Epidermal melanocyte (primary cell): Measurements from ENCODE around the gene WASHC4.
"Not testable (repeated sequence)": the region's sequence is repeated elsewhere in the genome, so short reads cannot be mapped to it uniquely, and the experiment has no call there.

Experiments used
- DNase-seq: peaks from one replicate; pipeline ENCODE4 v3.0.0; 2011; ENCODE audit warnings: low spot score; ENCODE audit not compliant: insufficient read length

The WASHC4 gene

DNA sequence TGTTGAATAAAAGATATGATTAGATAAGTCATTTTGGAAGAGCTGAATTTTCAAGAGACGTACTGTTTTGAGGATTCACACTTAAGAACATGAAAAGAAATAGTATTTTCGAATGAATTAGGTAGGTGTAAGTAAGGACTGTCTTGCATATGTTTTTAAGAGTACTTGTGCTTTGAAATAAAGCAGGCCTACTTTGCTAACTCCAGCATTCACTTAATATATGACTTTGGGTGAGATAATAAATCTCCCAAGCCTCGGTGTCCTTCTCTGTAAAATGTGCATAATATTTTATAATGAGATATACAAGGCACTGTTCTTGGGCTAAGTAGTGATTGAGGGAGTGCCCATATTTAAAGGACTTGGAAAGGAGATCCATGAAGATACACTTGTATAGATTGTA, 54.6 kb downstream of the WASHC4 start:
- DNase-seq: no peak

DNA sequence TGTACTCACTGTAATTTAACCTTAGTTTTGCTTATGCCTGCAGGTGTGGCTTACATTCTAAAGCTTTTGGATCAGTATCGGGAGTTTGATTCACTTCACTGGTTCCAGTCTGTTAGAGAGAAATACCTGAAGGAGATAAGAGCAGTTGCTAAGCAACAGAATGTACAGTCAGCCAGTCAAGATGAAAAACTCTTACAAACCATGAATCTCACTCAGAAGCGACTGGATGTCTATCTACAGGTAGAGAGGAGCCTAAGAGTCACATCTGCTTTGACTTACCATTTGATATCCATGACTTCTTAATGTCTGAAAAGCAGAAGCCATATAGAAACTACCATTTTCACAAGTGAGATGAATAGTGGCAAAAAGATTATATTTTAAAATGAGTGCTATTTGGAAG, 56.5 kb downstream of the WASHC4 start:
- DNase-seq: no peak

DNA sequence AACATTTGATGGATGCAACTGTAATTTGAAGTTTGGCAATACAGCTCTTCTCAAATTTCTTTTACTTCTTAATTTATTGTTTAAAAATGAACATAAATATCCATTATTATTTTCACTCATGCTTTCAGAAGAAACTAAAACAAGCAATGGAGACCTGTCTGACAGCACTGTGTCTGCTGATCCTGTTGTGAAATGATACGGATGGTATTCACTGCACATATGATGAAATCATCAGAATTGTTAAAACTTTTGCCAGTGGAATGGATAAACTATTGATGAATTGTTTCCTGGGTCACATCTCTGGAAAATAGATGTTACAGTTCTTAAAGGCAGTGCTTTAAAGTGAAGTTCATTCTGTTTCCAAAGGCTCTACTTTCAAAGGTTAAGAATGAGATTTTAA, 59.2 kb downstream of the WASHC4 start:
- DNase-seq: no peak

DNA sequence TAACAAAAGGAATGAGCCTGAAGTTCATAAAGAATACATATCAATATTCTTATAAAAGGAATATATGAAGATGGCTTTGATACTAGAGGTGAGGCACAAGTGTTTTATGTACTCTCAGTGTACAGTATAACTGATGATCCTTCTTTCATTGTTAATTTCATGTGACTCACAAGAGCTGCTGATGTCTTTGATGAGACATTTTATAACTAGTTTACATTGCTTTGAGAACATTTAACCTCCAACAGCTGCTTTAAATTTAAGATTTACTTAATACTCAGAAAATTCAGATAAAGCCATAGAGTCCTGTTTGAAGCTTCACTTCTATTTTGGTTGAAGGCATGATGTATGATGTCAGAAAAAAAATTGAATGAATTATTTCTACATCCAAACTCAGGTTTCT, 59.8 kb downstream of the WASHC4 start:
- DNase-seq: no peak

DNA sequence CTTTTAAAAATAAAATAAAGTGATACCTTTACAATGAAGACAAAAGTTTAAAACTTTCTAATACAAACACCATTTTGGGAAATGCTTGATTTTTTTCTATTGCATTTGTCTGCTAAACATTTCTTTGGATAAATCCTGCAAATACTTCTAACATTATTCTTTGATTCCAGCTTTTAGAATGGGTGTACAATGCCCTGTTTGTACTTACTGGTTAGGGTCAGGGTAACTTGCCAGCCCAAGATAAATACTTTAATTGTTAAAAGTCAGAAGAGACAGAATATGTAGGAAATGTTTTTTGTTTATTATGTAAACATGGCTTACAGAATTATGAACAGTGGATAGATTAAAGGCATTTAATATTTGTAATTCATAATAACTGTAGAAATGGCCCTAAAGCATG, 60.5 kb downstream of the WASHC4 start:
- no peak for DNase-seq

DNA sequence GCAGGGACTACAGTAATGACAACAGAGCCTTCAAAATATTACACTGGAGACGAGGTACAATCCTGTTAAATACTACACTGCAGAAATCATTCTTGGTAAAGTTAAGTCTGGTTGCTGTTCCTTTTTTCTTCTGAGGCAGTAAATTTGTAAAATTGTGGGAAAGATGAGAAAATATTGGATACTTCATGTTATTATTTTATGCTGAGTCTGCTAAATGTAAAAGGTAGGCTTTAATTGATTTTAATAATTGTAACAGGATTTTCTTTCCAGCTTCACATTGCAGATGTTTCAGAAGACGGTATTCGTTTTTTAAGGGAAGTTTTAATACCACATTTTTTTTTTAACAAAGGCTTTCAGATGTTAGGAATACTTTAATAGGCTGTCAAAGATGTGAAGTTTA, 62.6 kb downstream of the WASHC4 start:
- no peak for DNase-seq

DNA sequence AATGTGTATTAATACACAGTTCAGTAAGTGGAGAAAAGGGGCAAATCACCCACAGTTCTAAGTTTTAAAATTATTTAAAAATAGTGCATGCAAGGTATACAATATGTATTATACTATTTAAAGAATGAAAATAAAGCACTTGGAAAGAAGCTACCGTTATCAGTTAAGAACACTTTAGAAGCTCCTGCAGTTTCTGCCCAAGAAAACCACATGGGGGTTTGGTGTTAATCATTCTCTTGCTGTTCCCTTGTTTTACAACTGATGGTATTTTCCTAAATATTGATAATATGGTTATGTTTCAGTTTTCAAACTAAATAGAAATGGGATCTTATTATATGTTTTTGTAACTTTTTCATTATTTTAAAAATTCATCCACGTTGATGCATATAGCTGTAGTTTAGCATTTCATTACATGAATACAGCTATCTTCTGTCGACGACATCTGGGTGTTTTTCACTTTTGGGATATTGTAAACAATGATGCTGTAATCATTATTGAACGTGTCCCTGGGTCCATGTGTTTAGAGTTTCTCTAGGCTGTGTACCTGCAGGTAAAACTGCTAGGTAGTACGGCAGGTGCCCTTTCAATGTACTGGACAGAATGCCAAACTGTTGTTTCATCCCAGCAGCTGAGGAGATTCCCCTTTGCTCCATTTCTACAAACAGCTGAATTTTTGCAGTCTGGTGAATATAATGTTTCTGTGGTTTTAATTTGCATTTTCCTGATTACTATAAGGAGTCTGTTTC, 64.3 kb downstream of the WASHC4 start:
- DNase-seq: no peak

DNA sequence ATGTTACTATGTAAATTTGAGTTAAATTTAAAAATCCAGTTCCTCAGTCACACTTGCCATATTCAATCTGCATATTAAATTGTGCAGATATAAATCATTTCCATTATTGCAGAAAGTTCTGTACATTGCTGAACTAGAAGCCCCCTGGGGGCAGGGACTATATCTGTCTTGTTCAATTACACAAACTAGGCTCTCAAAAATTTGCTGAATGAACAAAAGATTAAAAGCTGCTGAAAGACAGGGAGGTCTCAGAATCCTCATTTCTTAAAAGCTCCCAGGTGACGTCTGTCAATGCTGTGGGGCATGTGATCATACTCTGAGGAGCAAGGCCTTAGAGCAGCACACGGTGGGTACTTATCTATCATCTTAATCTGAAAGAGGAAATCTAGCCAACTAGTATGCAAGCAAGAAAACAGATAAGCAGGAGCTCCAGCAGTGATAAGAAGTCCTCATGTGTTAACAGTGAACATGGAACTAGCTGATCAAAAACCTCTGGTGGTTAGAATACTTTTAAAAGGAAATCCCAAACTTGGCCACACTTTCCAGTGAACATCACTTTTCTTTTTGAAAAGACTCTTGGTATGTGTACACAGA, 68.0 kb downstream of the WASHC4 start:
- no peak for DNase-seq

DNA sequence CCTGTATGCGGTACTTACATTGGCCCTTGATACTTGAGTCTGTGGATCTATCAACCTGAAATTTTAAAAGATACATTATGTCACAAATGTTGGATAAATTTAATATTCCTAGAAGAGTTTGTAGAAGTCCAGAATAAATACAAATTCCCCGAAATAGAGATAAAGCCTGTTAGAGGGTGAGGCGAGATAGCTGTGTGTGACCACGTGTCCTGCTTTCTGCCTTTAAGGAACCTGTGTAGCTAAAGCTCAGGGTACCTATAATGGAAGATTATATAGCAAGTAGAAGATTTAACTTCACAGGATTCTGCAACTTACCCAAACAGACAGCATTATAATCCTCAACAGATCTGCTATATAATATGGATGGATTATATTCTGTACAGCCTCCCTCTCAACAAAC, 69.7 kb downstream of the WASHC4 start:
- DNase-seq: no peak

DNA sequence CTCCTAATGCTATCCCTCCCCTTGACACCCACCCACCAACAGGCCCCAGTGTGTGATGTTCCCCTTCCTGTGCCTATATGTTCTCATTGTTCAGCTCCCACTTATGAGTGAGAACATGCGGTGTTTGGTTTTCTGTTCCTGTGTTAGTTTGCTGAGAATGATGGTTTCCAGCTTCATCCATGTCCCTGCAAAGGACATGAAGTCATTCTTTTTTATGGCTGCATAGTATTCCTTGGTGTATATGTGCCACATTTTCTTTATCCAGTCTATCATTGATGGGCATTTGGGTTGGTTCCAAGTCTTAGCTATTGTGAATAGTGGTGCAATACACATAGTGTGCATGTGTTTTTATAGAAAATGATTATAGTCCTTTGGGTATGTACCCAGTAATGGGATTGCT, 71.6 kb downstream of the WASHC4 start:
- not testable (repeated sequence) for DNase-seq

DNA sequence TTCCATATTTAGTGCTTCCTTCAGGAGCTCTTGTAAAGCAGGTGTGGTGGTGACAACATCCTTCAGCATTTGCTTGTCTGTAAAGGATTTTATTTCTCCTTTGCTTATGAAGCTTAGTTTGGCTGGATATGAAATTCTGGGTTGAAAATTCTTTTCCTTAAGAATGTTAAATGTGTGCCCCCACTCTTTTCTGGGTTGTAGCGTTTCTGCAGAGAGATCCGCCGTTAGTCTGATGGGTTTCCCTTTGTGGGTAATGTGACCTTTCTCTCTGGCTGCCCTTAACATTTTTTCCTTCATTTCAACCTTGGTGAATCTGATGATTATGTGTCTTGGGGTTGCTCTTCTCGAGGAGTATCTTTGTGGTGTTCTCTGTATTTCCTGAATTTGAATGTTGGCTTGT, 75.9 kb downstream of the WASHC4 start:
- DNase-seq: not testable (repeated sequence)

DNA sequence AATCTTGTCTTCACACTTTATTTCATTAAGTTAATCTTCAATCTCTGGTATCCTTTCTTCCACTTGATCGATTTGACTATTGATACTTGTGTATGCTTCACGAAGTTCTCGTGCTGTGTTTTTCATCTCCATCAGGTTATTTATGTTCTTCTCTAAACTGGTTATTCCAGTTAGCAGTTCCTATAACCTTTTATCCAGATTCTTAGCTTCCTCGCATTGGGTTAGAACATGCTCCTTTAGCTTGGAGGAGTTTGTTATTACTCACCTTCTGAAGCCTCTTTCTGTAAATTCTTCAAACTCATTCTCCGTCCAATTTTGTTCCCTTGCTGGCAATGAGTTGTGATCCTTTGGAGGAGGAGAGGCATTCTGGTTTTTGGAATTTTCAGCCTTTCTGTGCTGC, 76.4 kb downstream of the WASHC4 start:
- DNase-seq: not testable (repeated sequence)

DNA sequence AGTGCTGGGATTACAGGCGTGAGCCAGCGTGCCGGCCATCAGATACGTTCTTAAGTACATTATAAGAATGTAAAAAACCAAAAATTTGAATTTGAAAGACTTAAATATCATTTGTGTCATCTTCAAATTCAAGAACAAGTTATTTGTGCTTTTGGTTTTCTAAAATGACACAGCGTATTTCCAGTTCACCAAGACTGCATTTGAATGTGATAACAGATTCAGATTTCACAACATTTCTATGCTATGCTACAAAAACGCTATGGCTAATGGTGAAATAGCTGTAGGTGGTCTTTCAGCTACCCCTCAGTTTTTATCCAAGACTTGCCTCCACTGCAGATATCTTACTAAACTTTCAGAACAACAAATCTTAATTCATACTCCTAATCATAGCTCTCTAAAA, 81.8 kb downstream of the WASHC4 start:
- DNase-seq: no peak

DNA sequence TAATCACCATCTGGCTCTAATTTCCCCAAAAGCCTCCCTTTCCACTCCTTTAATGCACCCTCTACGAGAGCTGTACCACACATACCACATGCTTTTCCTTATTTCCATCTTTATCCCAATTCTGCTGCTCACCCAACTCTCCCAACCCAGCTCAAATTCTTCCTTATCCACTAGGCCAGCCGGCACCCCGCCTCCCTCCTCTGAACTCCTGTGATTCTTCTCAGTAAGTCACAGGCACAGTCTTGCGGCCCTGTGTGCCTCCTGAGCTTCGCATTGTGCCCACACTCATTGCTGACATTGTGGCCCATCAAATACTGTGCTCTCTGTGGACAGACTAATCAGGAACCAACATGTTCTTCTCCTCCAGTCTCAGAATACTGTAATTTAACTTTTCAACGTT, 83.0 kb downstream of the WASHC4 start:
- no peak for DNase-seq

DNA sequence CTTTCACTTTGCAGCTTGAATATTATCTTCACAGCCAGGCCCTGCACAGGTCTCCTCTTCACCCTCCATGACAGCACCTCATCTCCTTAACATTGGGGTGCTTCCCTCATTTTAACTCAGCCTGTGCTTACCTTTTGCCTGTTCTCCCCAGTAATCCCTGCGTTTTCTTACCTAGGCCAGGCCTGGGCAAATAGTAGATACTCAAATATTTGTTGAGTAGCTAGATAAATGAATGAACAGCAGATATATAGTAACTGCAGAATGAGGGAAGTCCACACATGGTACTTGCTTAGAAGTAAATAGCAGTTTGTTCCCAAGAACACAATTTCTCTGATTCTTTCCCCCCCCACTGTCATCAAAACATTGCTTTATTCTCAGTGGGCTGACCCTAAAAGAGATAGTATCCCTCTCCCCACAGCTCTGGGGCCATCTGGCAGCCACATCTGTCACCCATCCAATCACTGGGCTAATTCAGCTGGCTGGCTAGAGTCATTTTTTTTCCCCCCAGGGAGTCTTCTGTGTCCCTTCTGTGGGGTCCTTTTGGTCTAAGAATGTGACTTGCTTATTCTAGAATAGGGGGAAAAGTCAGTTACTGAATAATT, 85.2 kb downstream of the WASHC4 start:
- DNase-seq: no peak

DNA sequence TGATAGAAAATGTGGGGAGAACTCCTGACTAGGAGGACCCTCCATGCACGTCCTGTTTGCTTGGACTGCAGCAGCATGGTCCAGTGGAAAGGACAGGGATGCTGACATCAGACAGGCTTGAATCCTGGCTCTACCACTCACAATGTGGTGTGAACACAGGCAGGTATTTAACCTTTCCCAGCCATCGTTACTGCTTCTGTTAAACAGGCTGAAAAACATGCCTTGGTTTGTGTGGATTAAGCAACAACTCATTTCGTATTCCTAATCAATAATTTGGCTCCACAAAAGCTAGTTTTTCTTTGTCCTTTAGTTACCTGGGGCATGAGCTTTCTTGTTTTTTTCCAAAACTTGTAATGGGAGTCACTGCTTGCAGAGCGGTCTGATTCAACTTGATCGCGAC, 87.4 kb downstream of the WASHC4 start:
- DNase-seq: no peak

DNA sequence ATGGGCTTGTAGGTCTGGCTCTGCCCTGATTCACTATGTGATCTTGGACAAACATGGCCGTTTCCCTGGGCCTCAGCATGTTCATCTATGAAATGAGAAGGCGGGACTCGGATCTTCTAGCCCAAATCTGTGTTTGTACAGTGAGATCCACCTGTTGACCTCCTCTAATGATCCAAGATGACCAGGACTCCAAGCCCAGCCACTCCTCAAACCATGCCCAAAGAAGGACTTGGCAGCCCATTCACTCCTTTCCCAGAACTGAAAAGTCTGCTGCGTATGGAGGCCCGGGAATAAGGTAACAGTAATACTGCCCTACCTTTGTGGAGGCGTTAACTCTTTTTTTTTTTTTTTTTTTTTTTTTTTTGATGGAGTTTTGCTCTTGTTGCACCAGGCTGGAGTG, 88.6 kb downstream of the WASHC4 start:
- no peak for DNase-seq

DNA sequence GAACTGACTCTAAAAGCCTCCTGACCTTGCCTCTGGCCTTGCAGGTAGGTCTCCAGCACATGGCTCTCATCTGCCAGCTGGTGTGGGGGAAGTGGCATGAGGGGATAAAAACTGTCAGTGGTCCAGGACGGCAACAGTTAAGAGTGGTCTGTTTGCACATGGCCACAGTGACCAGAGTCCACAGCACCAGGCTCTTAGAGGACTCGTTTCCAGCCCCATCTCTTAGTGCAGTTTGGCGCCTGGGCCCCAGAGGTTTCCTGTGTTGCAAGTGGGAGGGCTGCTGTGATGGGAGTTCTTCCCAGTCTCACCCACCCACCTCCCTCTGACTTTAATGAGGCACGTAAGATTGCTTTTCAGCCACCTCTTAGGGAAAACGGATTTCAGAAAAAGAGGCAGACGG, 91.4 kb downstream of the WASHC4 start:
- DNase-seq: no peak

DNA sequence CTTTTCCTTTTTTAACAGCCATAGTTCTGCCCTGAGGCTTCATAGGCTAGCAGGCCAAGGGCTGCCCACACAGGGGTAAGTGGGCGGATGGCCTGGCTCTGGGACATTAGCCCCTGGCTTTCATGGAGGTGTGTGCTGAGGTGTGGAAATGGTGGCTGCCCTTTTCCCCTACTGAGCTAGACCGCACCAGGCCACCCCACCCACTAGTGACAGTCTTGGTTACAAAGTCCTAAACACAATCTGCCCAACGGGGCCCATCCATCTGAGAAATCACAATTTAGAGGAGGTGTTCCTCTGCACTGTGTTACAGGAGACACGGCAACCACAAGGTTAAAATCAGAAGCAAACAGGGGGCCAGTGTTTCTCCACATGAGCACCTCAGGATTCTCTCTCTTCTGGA, 92.9 kb downstream of the WASHC4 start:
- no peak for DNase-seq

DNA sequence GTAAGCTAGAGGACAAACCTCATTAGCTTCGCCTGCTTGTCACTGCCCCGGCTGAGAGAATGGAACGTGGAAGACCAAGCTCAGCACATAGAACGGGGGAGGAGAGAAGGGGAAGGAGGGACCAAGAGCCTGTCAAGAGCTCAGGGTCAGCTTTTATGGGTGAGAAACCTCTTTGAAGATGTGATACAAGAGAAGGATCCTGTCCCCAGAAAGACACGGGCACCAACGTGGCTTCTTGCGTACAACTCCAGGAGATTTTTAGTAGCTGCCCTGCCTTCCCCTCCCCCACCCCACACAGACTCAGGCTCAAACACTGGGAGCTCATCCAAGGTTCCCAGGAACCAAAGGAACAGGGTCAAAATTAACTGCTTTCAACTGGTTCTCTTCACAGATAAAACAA, 93.8 kb downstream of the WASHC4 start:
- DNase-seq: no peak

DNA sequence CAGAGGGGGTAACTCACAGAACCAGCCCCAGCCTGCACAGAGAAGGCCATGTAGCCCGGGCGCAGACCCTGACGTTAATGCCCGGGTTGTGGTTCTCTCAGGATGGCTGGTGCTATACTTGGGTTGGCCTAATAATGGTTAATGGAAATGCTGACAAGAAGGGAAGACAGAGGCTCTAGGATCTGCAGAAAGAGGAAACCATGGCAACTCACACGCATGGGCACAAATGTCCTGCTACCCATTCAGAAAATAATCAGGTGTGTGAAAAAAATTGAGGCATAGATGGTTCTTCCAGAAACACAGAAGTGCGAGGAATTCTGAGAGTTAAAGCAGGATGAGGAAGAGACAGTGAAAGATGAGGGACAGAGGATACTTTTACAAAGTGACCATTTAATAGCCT, 94.7 kb downstream of the WASHC4 start:
- no peak for DNase-seq

DNA sequence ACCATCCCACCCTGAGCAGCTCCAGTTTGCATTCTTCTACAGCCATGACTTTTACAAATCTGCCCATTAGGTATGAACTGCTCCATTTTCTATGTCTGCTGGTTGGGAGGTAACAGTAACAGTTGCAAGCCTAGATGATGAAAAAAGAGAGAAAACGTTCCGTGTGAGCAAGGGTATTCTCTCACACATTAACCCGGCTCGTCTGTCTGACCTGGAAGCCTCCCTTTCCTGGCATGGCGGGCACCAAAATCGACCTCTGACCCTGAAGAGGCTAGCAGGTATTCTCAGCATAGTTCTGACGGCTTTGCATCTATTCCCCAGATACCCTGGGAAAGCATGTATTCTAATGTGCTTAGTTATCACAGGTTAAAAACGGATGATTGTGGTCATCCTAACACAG, 96.6 kb downstream of the WASHC4 start:
- no peak for DNase-seq

DNA sequence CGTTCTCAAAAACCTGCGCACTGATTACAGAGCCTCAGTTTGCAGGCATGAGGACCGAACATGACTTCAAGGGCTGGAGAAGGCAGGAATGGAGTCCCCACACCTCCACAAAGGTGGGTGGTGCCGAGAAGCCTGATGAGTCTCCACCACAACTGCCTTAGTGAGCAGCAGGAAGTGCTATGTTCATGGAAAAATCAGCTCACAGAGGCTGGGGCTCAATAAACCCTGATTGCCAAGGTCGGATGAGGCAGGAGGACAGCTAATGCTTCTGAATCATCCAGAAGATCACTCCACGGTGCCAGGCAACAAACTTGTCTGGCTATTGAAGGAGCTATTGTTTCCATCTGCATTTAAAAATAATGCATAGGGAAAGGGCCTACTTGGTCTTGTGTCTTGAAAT, 97.4 kb downstream of the WASHC4 start:
- DNase-seq: no peak
